Smooth muscle cell (in vitro differentiated cells): ENCODE data around the gene IFTAP. TPM values are rescaled to one million over a fixed set of nuclear protein-coding genes. Genes with fewer than 3 reads are reported as not detected.
A peak's percentile ranks its signal among the peaks of the same experiment; 100 is the strongest.

Source experiments
- DNase-seq: peaks from one replicate; lab custom pipeline; 2025; ENCODE audit not compliant: unreplicated experiment; lab: John Stamatoyannopoulos, UW
- H2AFZ ChIP-seq: fragments of 200-600 bp; sonication (generic); 2 replicates; pipeline ENCODE4 v1.6.0; 2016; ENCODE audit warnings: antibody characterized with exemption, low read depth, mild to moderate bottlenecking
- H3F3A ChIP-seq: fragments of 200-600 bp; sonication (generic); 2 replicates; pipeline ENCODE4 v1.6.0; 2017; ENCODE audit warnings: antibody characterized with exemption, low read depth
- H3K27ac ChIP-seq: fragments of 200-600 bp; sonication (generic); 2 replicates; pipeline ENCODE4 v1.5.1; 2016; ENCODE audit warnings: low read depth, mild to moderate bottlenecking
- H3K27me3 ChIP-seq: fragments of 200-600 bp; sonication (generic); 2 replicates; pipeline ENCODE4 v1.6.1; 2016; ENCODE audit warnings: low read depth, mild to moderate bottlenecking
- H3K36me3 ChIP-seq: fragments of 200-600 bp; sonication (generic); 2 replicates; pipeline ENCODE4 v1.5.1; 2016; ENCODE audit warnings: low read depth
- H3K4me1 ChIP-seq: fragments of 200-600 bp; sonication (generic); 2 replicates; pipeline ENCODE4 v1.5.1; 2016; ENCODE audit warnings: low read depth
- H3K4me2 ChIP-seq: fragments of 200-600 bp; sonication (generic); 2 replicates; pipeline ENCODE4 v1.6.0; 2016; ENCODE audit warnings: mild to moderate bottlenecking
- H3K4me3 ChIP-seq: fragments of 200-600 bp; sonication (generic); 2 replicates; pipeline ENCODE4 v1.5.1; 2016; ENCODE audit warnings: mild to moderate bottlenecking
- H3K79me2 ChIP-seq: fragments of 200-600 bp; sonication (generic); 2 replicates; pipeline ENCODE4 v1.6.0; 2016; ENCODE audit warnings: low read depth, mild to moderate bottlenecking
- H3K9ac ChIP-seq: fragments of 200-600 bp; sonication (generic); 2 replicates; pipeline ENCODE4 v1.6.0; 2016; ENCODE audit warnings: low read depth
- H3K9me3 ChIP-seq: fragments of 200-600 bp; sonication (generic); replicated peaks from 2 replicates; pipeline ENCODE4 v1.5.1; 2016; ENCODE audit warnings: low read depth
- H4K20me1 ChIP-seq: fragments of 200-600 bp; sonication (generic); 2 replicates; pipeline ENCODE4 v1.6.0; 2016; ENCODE audit warnings: low read depth
- WGBS: methylation state at CpG from one replicate; pipeline ENCODE4 v1.1.7; 2016; ENCODE audit warnings: low lambda C conversion rate; 5-methylcytosine and 5-hydroxymethylcytosine counted together
- polyA plus RNA-seq: library from polyadenylated mRNA; unstranded; fragments of >200 nt; fragmentation: Nextera tagmentation; extraction: Ambion mirVana; gene quantifications from 2 replicates; pipeline ENCODE4 v1.2.1, GENCODE V29; 2016
- total RNA-seq: library from RNA; depleted of rRNA; stranded (reverse); fragments of >200 nt; gene quantifications from 2 replicates; pipeline ENCODE4 v1.2.3, GENCODE V29; 2014
- TF ChIP-seq, protein P1 (sequence below): fragments of 200-600 bp; sonication (generic); IDR thresholded peaks from 2 replicates; pipeline ENCODE4 v1.5.1; 2017; ENCODE audit warnings: borderline replicate concordance, mild to moderate bottlenecking, antibody characterized with exemption; ENCODE audit not compliant: insufficient read depth, poor library complexity, severe bottlenecking

The IFTAP gene
- total and polyA plus RNA-seq, 2 experiments from 2014 or later, result 17.8 to 33.1 TPM

DNA sequence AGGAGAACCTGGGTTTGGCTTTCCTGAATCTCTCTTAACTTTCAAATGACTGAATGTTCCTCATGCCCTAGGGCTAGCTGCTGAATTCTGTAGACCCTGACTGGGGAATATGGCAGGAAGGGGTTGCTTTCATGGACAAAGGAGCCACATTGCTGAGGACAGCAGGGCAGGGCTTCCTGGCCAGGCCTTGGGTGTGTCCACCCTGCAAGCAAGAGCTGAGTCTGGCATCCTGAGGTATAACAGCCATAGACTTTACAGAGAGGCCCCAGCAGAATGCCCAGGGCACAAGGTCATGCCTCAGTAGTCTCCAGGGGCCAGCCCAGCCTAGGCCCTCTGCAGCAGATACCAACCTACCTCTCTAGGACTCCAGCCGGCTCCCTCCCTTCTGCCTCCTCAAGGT is 105.9 kb downstream of the IFTAP start:
- Histone ChIP-seq H2AFZ (no peak overlapping the region), H3K4me3 (no peak overlapping the region), H3F3A (no peaks in the 10 kb centered on the region), H3K9ac (no peak overlapping the region), H3K4me2 (no peak overlapping the region), H3K79me2 (no peaks in the 10 kb centered on the region), H4K20me1 (no peaks in the 10 kb centered on the region), H3K27ac (no peak overlapping the region), H3K36me3 (no peaks in the 10 kb centered on the region), H3K4me1 (no peaks in the 10 kb centered on the region), H3K27me3 (no peaks in the 10 kb centered on the region), H3K9me3 (no peaks in the 10 kb centered on the region)
- no peak for DNase-seq
- WGBS, result 93% methylated on average over 1 of the region's 1 CpG
- TF ChIP-seq, protein P1, sequence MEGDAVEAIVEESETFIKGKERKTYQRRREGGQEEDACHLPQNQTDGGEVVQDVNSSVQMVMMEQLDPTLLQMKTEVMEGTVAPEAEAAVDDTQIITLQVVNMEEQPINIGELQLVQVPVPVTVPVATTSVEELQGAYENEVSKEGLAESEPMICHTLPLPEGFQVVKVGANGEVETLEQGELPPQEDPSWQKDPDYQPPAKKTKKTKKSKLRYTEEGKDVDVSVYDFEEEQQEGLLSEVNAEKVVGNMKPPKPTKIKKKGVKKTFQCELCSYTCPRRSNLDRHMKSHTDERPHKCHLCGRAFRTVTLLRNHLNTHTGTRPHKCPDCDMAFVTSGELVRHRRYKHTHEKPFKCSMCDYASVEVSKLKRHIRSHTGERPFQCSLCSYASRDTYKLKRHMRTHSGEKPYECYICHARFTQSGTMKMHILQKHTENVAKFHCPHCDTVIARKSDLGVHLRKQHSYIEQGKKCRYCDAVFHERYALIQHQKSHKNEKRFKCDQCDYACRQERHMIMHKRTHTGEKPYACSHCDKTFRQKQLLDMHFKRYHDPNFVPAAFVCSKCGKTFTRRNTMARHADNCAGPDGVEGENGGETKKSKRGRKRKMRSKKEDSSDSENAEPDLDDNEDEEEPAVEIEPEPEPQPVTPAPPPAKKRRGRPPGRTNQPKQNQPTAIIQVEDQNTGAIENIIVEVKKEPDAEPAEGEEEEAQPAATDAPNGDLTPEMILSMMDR, result no peak

DNA sequence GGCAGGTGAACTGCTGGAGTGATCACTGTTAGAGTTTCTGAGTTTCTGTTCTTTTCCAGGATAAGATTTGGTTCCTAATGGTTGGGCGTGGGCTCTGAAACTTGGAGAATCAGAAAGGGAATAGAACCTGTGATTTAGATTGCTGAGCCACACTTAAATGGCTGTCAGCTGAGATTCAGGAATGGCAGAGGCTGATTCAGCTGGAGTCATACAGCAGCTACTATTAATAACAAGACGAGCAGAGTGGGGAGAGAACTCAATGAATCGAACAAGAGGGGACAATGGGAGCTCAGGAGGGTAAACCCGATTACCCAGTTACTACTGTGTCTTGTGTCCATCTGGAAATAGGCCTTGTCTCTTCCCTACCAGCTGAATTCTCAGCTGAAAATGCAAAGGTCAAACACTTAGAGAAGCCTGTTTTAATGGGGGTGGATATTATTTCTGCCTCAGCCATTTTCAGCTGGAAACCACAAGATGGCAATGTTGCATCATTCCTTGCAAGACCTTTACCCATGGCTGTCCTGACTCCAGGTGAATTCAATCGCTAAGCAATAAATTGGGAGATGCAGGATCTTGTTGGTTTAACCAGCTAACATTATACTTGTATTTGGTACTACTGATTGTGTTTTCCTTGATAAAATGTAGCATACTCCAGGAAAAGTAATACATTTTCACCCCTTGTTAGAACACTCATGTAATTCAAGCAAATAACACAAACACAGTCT is 108.2 kb downstream of the IFTAP start:
- Histone ChIP-seq H3K9ac (no peak overlapping the region), H3K4me2 (no peak overlapping the region), H3K4me3 (no peak overlapping the region), H3K27me3 (peaks cover 13% of the 10 kb centered on the region), H2AFZ (peak overlapping the region; percentile 75), H3K27ac (no peak overlapping the region), H3K79me2 (no peaks in the 10 kb centered on the region), H3F3A (no peaks in the 10 kb centered on the region), H3K9me3 (no peaks in the 10 kb centered on the region), H3K4me1 (no peaks in the 10 kb centered on the region), H3K36me3 (no peaks in the 10 kb centered on the region), H4K20me1 (no peaks in the 10 kb centered on the region)
- 44% methylated on average over 5 of the region's 5 CpGs for WGBS
- DNase-seq, result no peak
- TF ChIP-seq, protein P1, result peak; percentile 83

DNA sequence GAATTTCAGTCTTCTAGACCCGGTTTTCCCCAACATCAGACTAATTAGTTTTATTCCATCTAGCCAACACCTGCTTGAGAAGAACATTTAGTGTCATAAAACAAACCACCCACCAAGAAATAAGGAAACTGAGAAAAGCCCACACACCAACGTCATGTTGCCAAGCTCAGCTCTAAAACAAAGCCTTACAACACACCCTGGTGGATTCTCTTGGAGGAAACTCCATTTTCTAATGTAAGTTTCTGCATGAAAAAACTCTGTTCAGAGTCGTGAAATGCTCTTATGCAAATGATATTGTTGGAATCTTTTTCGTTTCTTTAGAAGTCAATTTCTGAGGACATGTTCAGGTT is 108.7 kb downstream of the IFTAP start:
- Histone ChIP-seq H3K9ac (no peak overlapping the region), H3K27ac (no peak overlapping the region), H3K79me2 (no peaks in the 10 kb centered on the region), H3K4me2 (no peak overlapping the region), H4K20me1 (no peaks in the 10 kb centered on the region), H2AFZ (no peak overlapping the region), H3K4me3 (no peak overlapping the region), H3K4me1 (no peaks in the 10 kb centered on the region), H3K9me3 (no peaks in the 10 kb centered on the region), H3K27me3 (peaks cover 15% of the 10 kb centered on the region), H3F3A (no peaks in the 10 kb centered on the region), H3K36me3 (no peaks in the 10 kb centered on the region)
- TF ChIP-seq, protein P1, result no peak
- 52% methylated on average over 4 of the region's 4 CpGs for WGBS
- DNase-seq, result no peak

Other genes with a start within 250 kb of the IFTAP start
- 18.9 and 19.7 TPM in 2 replicates for gene TRAF6, start 84.2 kb upstream of the IFTAP start, total RNA-seq
- gene TRAF6, start 84.2 kb upstream of the IFTAP start, polyA plus RNA-seq, result 9.9 and 14.7 TPM in 2 replicates
- 2.7 and 3.7 TPM in 2 replicates for gene RAG1, start 26.5 kb upstream of the IFTAP start, total RNA-seq
- gene RAG1, start 26.5 kb upstream of the IFTAP start, polyA plus RNA-seq, result 0.86 and 1.7 TPM in 2 replicates
- not detected in 2 replicates for gene RAG2, start 3.7 kb downstream of the IFTAP start, total RNA-seq
- gene RAG2, start 3.7 kb downstream of the IFTAP start, polyA plus RNA-seq, result not detected in 2 replicates